K562 (cell line): ENCODE results near the gene CNDP1. TPM values are rescaled to one million over a fixed set of nuclear protein-coding genes. Genes with fewer than 3 reads are reported as not detected.

Experiments
- ATAC-seq: fragments of 200-7000 bp; cut with Tn5 transposase; 3 replicates; pipeline ENCODE4 v1.9.1; 2020; ENCODE audit warnings: moderate library complexity
- BruUV-seq: library from RNA; stranded (reverse); fragments of 400-500 nt; replicated peaks from 2 replicates; lab custom pipeline; 2021; lab: Mats Ljungman, UMichigan
- CTCF ChIA-PET: fragments of 300-600 bp; formaldehyde crosslinking; extraction: SDS; loops from one replicate; lab custom pipeline; 2021; ENCODE audit warnings: low intra/inter-chr PET ratio; lab: Yijun Ruan, JAX
- POLR2A ChIA-PET: fragments of 300-600, 350-650 bp; sonication (Branson Sonifier 250); formaldehyde crosslinking; extraction: SDS; loops from one replicate; lab custom pipeline; 2021; ENCODE audit warnings: antibody characterized with exemption, inconsistent platforms; lab: Yijun Ruan, JAX
- DNase-seq, 4 experiments: peaks; one replicate each; pipeline versions ENCODE4 v3.0.0 to v3.0.0-alpha.2; 2011 to 2018; ENCODE audit warnings: low spot score in 3 of 4, mixed read lengths in 3 of 4; ENCODE audit errors: extremely low read depth in 1 of 4
- FAIRE-seq: peaks from 2 replicates; lab custom pipeline; 2011; peaks lifted over from hg19 to GRCh38; lab: Jason Lieb, UNC
- H2AFZ ChIP-seq: 2 replicates; pipeline ENCODE4 v1.6.0; 2011; ENCODE audit warnings: low read depth, low read length, control low read depth, inconsistent platforms
- H3K27ac ChIP-seq: fragments of 200-600 bp; 3 replicates; pipeline ENCODE4 v1.8.0; 2011; ENCODE audit warnings: low read depth, mild to moderate bottlenecking, control low read depth, inconsistent platforms, low read length, moderate library complexity, mixed read lengths; ENCODE audit errors: extremely low read depth
- H3K27me3 ChIP-seq, 2 experiments: fragments of 300-600 bp in 1 of 2; 2 replicates in 1 of 2; 3 replicates in 1 of 2; pipeline versions ENCODE4 v1.6.0 to v1.8.0; 2011; ENCODE audit warnings: inconsistent platforms in 2 of 2, low read length in 2 of 2, mild to moderate bottlenecking in 1 of 2, mixed read lengths in 1 of 2, moderate library complexity in 1 of 2; ENCODE audit not compliant: control insufficient read depth in 2 of 2, insufficient read depth in 2 of 2
- H3K36me3 ChIP-seq: fragments of 300-600 bp; 3 replicates; pipeline ENCODE4 v1.8.0; 2011; ENCODE audit warnings: mild to moderate bottlenecking, low read length, inconsistent platforms; ENCODE audit not compliant: control insufficient read depth, insufficient read depth
- H3K4me1 ChIP-seq, 2 experiments: fragments of 200-600 bp in 1 of 2; replicated peaks in 1 of 2; 2 replicates in 1 of 2; 3 replicates in 1 of 2; pipeline versions ENCODE4 v1.5.1 to v1.8.0; 2011; ENCODE audit warnings: inconsistent platforms in 2 of 2, low read length in 2 of 2, mild to moderate bottlenecking in 1 of 2, mixed read lengths in 1 of 2, moderate library complexity in 1 of 2; ENCODE audit not compliant: control insufficient read depth in 2 of 2, insufficient read depth in 2 of 2
- H3K4me2 ChIP-seq: 2 replicates; pipeline ENCODE4 v1.6.1; 2011; ENCODE audit warnings: low read length, control low read depth, inconsistent platforms, mixed read lengths; ENCODE audit not compliant: insufficient read depth
- H3K4me3 ChIP-seq: fragments of 200-600 bp; sonication (generic), shearing (Covaris generic); 2 replicates; pipeline ENCODE4 v1.5.1; 2016; ENCODE audit warnings: control low read depth, inconsistent platforms
- H3K79me2 ChIP-seq: fragments of 200-600 bp; 3 replicates; pipeline ENCODE4 v1.8.0; 2011; ENCODE audit warnings: low read length, inconsistent platforms; ENCODE audit not compliant: control insufficient read depth, insufficient read depth
- H3K9ac ChIP-seq, 2 experiments: 2 replicates each; pipeline versions ENCODE4 v1.6.0 to v1.6.1; 2011; ENCODE audit warnings: low read depth in 2 of 2, low read length in 2 of 2, control low read depth in 1 of 2, inconsistent platforms in 1 of 2, mild to moderate bottlenecking in 1 of 2, mixed read lengths in 1 of 2; ENCODE audit not compliant: insufficient read depth in 1 of 2
- H3K9me1 ChIP-seq: one replicate; pipeline ENCODE4 v1.6.0; 2011; ENCODE audit warnings: inconsistent platforms, mild to moderate bottlenecking, low read length, moderate library complexity; ENCODE audit not compliant: control insufficient read depth, insufficient read depth
- H3K9me3 ChIP-seq: replicated peaks from 2 replicates; pipeline ENCODE4 v1.5.1; 2011; ENCODE audit warnings: low read depth, low read length, inconsistent platforms; ENCODE audit not compliant: control insufficient read depth, insufficient read depth
- H4K20me1 ChIP-seq: replicated peaks from 2 replicates; pipeline ENCODE4 v1.6.1; 2011; ENCODE audit warnings: low read length, inconsistent platforms, mixed read lengths; ENCODE audit not compliant: control insufficient read depth, insufficient read depth
- ATF6 ChIP-seq: sonication (generic); formaldehyde crosslinking; IDR thresholded peaks from 2 replicates; pipeline ENCODE4 v1.4.0; 2020; ENCODE audit warnings: mild to moderate bottlenecking, missing genetic modification reagents
- CAMTA2 ChIP-seq: fragments of 250-450 bp; sonication (Bioruptor Pico); conservative IDR thresholded peaks from 2 replicates; pipeline ENCODE4 v1.5.1; 2022
- CC2D1A ChIP-seq: fragments of 450-650 bp; IDR thresholded peaks from 2 replicates; pipeline ENCODE4 v1.6.1; 2017; ENCODE audit warnings: mild to moderate bottlenecking
- FOXO4 ChIP-seq: fragments of 450-650 bp; formaldehyde crosslinking; IDR thresholded peaks from 2 replicates; pipeline ENCODE4 v1.4.0; 2020; ENCODE audit warnings: mild to moderate bottlenecking, moderate library complexity
- POLR2B ChIP-seq: fragments of 450-650 bp; IDR thresholded peaks from 2 replicates; pipeline ENCODE4 v1.6.1; 2018; ENCODE audit warnings: low read depth; ENCODE audit not compliant: partially characterized antibody
- PTTG1 ChIP-seq: fragments of 450-650 bp; IDR thresholded peaks from 2 replicates; pipeline ENCODE4 v1.6.1; 2016; ENCODE audit warnings: low read depth, mild to moderate bottlenecking, missing genetic modification characterization, missing compliant biosample characterization
- YBX1 ChIP-seq: fragments of 450-650 bp; IDR thresholded peaks from 2 replicates; pipeline ENCODE4 v1.7.1; 2016; ENCODE audit warnings: mild to moderate bottlenecking
- ZBTB5 ChIP-seq: fragments of 450-650 bp; IDR thresholded peaks from 2 replicates; pipeline ENCODE4 v1.6.1; 2017; ENCODE audit warnings: antibody characterized with exemption
- WGBS: fragments of 100-300 bp; shearing (Covaris generic); methylation state at CpG from one replicate; pipeline ENCODE4 v1.1.6; 2016; ENCODE audit warnings: low coverage, mixed read lengths; ENCODE audit not compliant: insufficient coverage; ENCODE audit errors: missing lambda C conversion rate; 5-methylcytosine and 5-hydroxymethylcytosine counted together
- in situ Hi-C: fragments of 300-500 bp; cut with MboI; formaldehyde crosslinking; loops from 4 replicates; pipeline ENCODE4 v1.15.0; 2018; ENCODE audit warnings: inconsistent platforms, mixed read lengths
- intact Hi-C: fragments of 100-400 bp; cut with micrococcal nuclease; formaldehyde crosslinking; loops from 2 replicates; pipeline ENCODE4 v1.14.2; 2022
- polyA plus RNA-seq, 8 experiments: library from polyadenylated mRNA; depleted of rRNA in 4 of 8; stranded (reverse) in 5 of 8; unstranded in 3 of 8; fragments of >200 nt; fragmentation: Nextera tagmentation in 2 of 8; fragmentation: Illumina TruSeq in 1 of 8; extraction: Ambion mirVana in 2 of 8; extraction: Trizol in 1 of 8; gene quantifications; 2 replicates each; pipeline versions ENCODE4 v1.2.1 to v1.2.3, GENCODE V29; 2011 to 2014; ENCODE audit warnings: inconsistent platforms in 1 of 8, missing spikeins in 1 of 8
- total RNA-seq, 7 experiments: library from RNA; depleted of rRNA in 6 of 7; stranded (reverse); fragments of >200 nt in 6 of 7; fragmentation: Illumina TruSeq in 2 of 7; extraction: Trizol in 2 of 7; gene quantifications; 2 replicates each; pipeline versions ENCODE4 v1.2.1 to v1.2.3, GENCODE V29; 2011 to 2021; ENCODE audit warnings: low replicate concordance in 1 of 7

CNDP1 gene
- total and polyA plus RNA-seq, 9 of the 15 experiments (the other 6 are each of a cell fraction or from before 2014, with no cell fraction given), result not detected

- no peak for TF ChIP-seq PTTG1 (tag)
- no peak for TF ChIP-seq CAMTA2 (CRISPR knock-in tag)
- no peak for TF ChIP-seq CC2D1A
- no peak for TF ChIP-seq FOXO4 (CRISPR knock-in tag)
- TF ChIP-seq ATF6 (CRISPR knock-in tag), result no peak
These were observed 17.7 kb upstream of the CNDP1 start (continued) for GRCh38 chr18:74516271-74517235.

DNA sequence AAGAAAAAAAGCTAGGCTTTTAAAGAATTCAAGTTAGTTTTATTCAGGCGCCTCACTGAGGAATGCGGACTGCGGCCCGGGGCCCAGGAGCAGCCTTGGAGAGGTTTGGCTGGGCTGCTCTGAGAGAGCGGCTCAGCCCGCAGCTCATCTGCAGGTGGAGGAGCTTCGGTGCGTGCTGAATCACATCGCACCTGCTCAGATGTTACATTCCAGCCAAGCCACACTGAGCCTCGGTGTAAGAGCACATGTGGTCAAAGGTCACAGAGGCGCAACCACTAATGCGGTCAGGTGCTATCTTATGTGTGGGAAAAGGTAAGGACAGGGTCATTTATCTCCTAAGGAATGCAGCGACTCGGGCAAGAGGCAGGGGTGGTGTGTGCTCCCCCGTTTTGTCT, 17.1 kb upstream of the CNDP1 start:
- ChIA-PET CTCF (no interaction called here), POLR2A (no interaction called here)
- no peaks in the 10 kb centered on the region for H3K9me3 ChIP-seq
- in situ Hi-C loops, result no loop called here
- H4K20me1 ChIP-seq, result no peaks in the 10 kb centered on the region
- no TSS peak for BruUV-seq
- H3K4me3 ChIP-seq, result no peak overlapping the region
- H2AFZ ChIP-seq, result no peak overlapping the region
- no peaks in the 10 kb centered on the region for H3K27me3 ChIP-seq
- no peak overlapping the region for H3K9ac ChIP-seq
- TF ChIP-seq ZBTB5 (no peak), YBX1 (no peak), POLR2B (no peak)
- TF ChIP-seq, all 486 proteins: peak for 0
- WGBS, result 96% methylated on average over 11 of the region's 15 CpGs
- ATAC-seq (no peak), FAIRE-seq (no peak), DNase-seq (no peak)
- H3K79me2 ChIP-seq, result no peaks in the 10 kb centered on the region
- intact Hi-C loops, result no loop called here
- H3K4me1 ChIP-seq, result no peaks in the 10 kb centered on the region
- peaks cover 71% of the 10 kb centered on the region; the same call in 2 of the 3 replicates for H3K36me3 ChIP-seq
- H3K9me1 ChIP-seq, result peaks cover 4% of the 10 kb centered on the region
- no peak overlapping the region for H3K4me2 ChIP-seq
- H3K27ac ChIP-seq, result no peak overlapping the region
